ENCODE measurements around the gene NHLH1.

Gene NHLH1

GRCh38 chr1:160403244-160403643, 36.4 kb downstream of the NHLH1 start:
- ATAC-seq, result no peak
- no peak for TF ChIP-seq ZNF565 (CRISPR knock-in tag; conservative IDR thresholded peaks at IDR 0.05; ENCODE audit: low read depth)
- TF ChIP-seq CSRNP3 (CRISPR knock-in tag; IDR thresholded peaks at IDR 0.05), result no peak
- no peak for TF ChIP-seq PATZ1 (CRISPR knock-in tag; IDR thresholded peaks at IDR 0.05; ENCODE audit: borderline replicate concordance)
- no peak for TF ChIP-seq ZNF8 (CRISPR knock-in tag; IDR thresholded peaks at IDR 0.05)
- no peak for TF ChIP-seq OSR1 (CRISPR knock-in tag; IDR thresholded peaks at IDR 0.05)
- no peak for TF ChIP-seq BACH2 (CRISPR knock-in tag; IDR thresholded peaks at IDR 0.05; ENCODE audit: borderline replicate concordance)
- no peak for TF ChIP-seq RARB (CRISPR knock-in tag; IDR thresholded peaks at IDR 0.05)
- TF ChIP-seq CSDC2 (CRISPR knock-in tag; IDR thresholded peaks at IDR 0.05), result no peak
- no peak for TF ChIP-seq CREB5 (CRISPR knock-in tag; IDR thresholded peaks at IDR 0.05; ENCODE audit: low read depth)

GRCh38 chr1:160404094-160404493, 37.2 kb downstream of the NHLH1 start:
- TF ChIP-seq TSHZ2 (CRISPR knock-in tag; IDR thresholded peaks at IDR 0.05), result no peak
- no peak for TF ChIP-seq ARNTL (CRISPR knock-in tag; IDR thresholded peaks at IDR 0.05; ENCODE audit: borderline replicate concordance, low read depth)
- no peak for TF ChIP-seq TOX (CRISPR knock-in tag; IDR thresholded peaks at IDR 0.05; ENCODE audit: borderline replicate concordance)
- no peak for TF ChIP-seq POU6F1 (CRISPR knock-in tag; IDR thresholded peaks at IDR 0.05; ENCODE audit: borderline replicate concordance, low read depth)
- TF ChIP-seq PATZ1 (CRISPR knock-in tag; IDR thresholded peaks at IDR 0.05; ENCODE audit: borderline replicate concordance), result no peak
- no peak for TF ChIP-seq SNAI2 (CRISPR knock-in tag; IDR thresholded peaks at IDR 0.05)
- TF ChIP-seq ZNF565 (CRISPR knock-in tag; conservative IDR thresholded peaks at IDR 0.05; ENCODE audit: low read depth), result no peak
- TF ChIP-seq BACH2 (CRISPR knock-in tag; IDR thresholded peaks at IDR 0.05; ENCODE audit: borderline replicate concordance), result no peak
- TF ChIP-seq ZC3H10 (CRISPR knock-in tag; IDR thresholded peaks at IDR 0.05), result no peak
- TF ChIP-seq CSRNP3 (CRISPR knock-in tag; IDR thresholded peaks at IDR 0.05), result no peak
- TF ChIP-seq CSDC2 (CRISPR knock-in tag; IDR thresholded peaks at IDR 0.05), result no peak
- no peak for TF ChIP-seq ZFP3 (CRISPR knock-in tag; IDR thresholded peaks at IDR 0.05)
- ATAC-seq, result no peak

Data from SK-N-SH treated with all-trans-retinoic acid at 6 μM for 48 hours (cell line).